ENCODE data around the gene CDC14A.

GRCh38 chr1:100321506-100321905, 30.8 kb upstream of the CDC14A start:
- TF ChIP-seq POLR2AphosphoS5 (IDR thresholded peaks at IDR 0.05; ENCODE audit: low read depth, low read length) (no peak), REST (IDR thresholded peaks at IDR 0.05; ENCODE audit: insufficient read depth in 1 of 2, low read depth in 2 of 2, low read length in 2 of 2) (no peak), TAF1 (IDR thresholded peaks at IDR 0.05; ENCODE audit: borderline replicate concordance, insufficient read depth, low read length) (no peak)

All from PFSK-1 (cell line).